ENCODE data around the gene CAPN1. TPM values are rescaled to one million over a fixed set of nuclear protein-coding genes. Genes with fewer than 3 reads are reported as not detected.
A peak's percentile ranks its signal among the peaks of the same experiment; 100 is the strongest.

The CAPN1 gene
- total and polyA plus RNA-seq, 2 of the 13 experiments (the other 11 are each of a cell fraction or from before 2014, with no cell fraction given) = 57.3 to 82.6 TPM

- intact Hi-C loops (cut with micrococcal nuclease; ENCODE audit: unreplicated experiment) = no loop called here
- BruUV-seq (replicated peaks) = no TSS peak
- ChIA-PET CTCF (ENCODE audit: low intra/inter-chr PET ratio, low total read pairs) (no interaction called here), POLR2A (interaction anchor here (3.0 kb wide), 1 partner anchor 16 kb away, joined by 12 read pairs; the partner anchor contains the start of gene SYVN1)
- no peaks in the 10 kb centered on the region for H3K27me3 ChIP-seq (ENCODE audit: control insufficient read depth in 1 of 2, insufficient read depth in 2 of 2, low read length in 2 of 2)
- 34% methylated on average over 11 of the region's 12 CpGs for WGBS (ENCODE audit: low lambda C conversion rate)
- FAIRE-seq (no peak), ATAC-seq (peak; percentile 86), DNase-seq (ENCODE audit: low spot score) (peak; percentile 40)
- peaks cover 43% of the 10 kb centered on the region for H3K4me1 ChIP-seq (ENCODE audit: insufficient read depth, low read length)
- H3K4me2 ChIP-seq (ENCODE audit: low read depth, low read length) = peak overlapping the region; percentile 85
- no peaks in the 10 kb centered on the region for H3K36me3 ChIP-seq (replicated peaks in 1 of 2; ENCODE audit: control insufficient read depth in 1 of 2, insufficient read depth in 2 of 2, low read length in 2 of 2)
- in situ Hi-C loops (cut with HindIII; ENCODE audit: extremely low pct_ligation_motif_present, low pct_unique_long_range_greater_than_20kb) = no loop called here
- 0 out of 2 replicates have a peak overlapping the region, but pooled peaks have one; percentile 23 for H3K9ac ChIP-seq (ENCODE audit: insufficient read depth, low read depth, low read length)
- H3K79me2 ChIP-seq (ENCODE audit: insufficient read depth, low read length) = no peaks in the 10 kb centered on the region
- H3K9me3 ChIP-seq (ENCODE audit: low read length) = peaks cover 5% of the 10 kb centered on the region; the same call in 1 of the 2 replicates
- H3K4me3 ChIP-seq (replicated peaks in 1 of 3; ENCODE audit: insufficient read depth in 1 of 3, low read depth in 2 of 3, low read length in 3 of 3) = peak overlapping the region; percentile 15 to 59 (median 36); a peak in 4 of 6 replicates
- no peaks in the 10 kb centered on the region for H4K20me1 ChIP-seq (ENCODE audit: insufficient read depth, low read length)
- peak overlapping the region; percentile 32 for H2AFZ ChIP-seq (ENCODE audit: low read length)
- H3K27ac ChIP-seq (ENCODE audit: extremely low read length, insufficient read depth, low read length) = no peak overlapping the region
- peak; percentile 14; the same call in 1 of the 2 replicates for TF ChIP-seq ARID5B (CRISPR knock-in tag; IDR thresholded peaks at IDR 0.05)
- TF ChIP-seq ZNF329 (CRISPR knock-in tag; IDR thresholded peaks at IDR 0.05; ENCODE audit: low read depth) = no peak
- no peak for TF ChIP-seq THAP7 (CRISPR knock-in tag; IDR thresholded peaks at IDR 0.05)
- TF ChIP-seq ZNF768 (CRISPR knock-in tag; IDR thresholded peaks at IDR 0.05) = peak; percentile 22; the same call in 1 of the 2 replicates
- TF ChIP-seq UBTF (CRISPR knock-in tag; IDR thresholded peaks at IDR 0.05) = peak; percentile 41; the same call in 1 of the 2 replicates
- TF ChIP-seq GABPB1 (CRISPR knock-in tag; IDR thresholded peaks at IDR 0.05) = 0 out of 2 replicates have a peak, but pooled peaks have one; percentile 23
- TF ChIP-seq ZC3H4 (CRISPR knock-in tag; IDR thresholded peaks at IDR 0.05; ENCODE audit: borderline replicate concordance) = 0 out of 2 replicates have a peak, but pooled peaks have one; percentile 29
- TF ChIP-seq HDAC2 (CRISPR knock-in tag; IDR thresholded peaks at IDR 0.05) = no peak
- TF ChIP-seq RXRB (CRISPR knock-in tag; IDR thresholded peaks at IDR 0.05; ENCODE audit: borderline replicate concordance) = 0 out of 2 replicates have a peak, but pooled peaks have one; percentile 18
- peak; percentile 72; the same call in 1 of the 2 replicates for TF ChIP-seq HNRNPL (IDR thresholded peaks at IDR 0.05; ENCODE audit: low read depth, low read length)
- 0 out of 2 replicates have a peak, but pooled peaks have one; percentile 28 for TF ChIP-seq ZNF598 (CRISPR knock-in tag; IDR thresholded peaks at IDR 0.05; ENCODE audit: borderline replicate concordance)
- TF ChIP-seq TGIF2 (CRISPR knock-in tag; IDR thresholded peaks at IDR 0.05) = no peak
- TF ChIP-seq CEBPB (IDR thresholded peaks at IDR 0.05; ENCODE audit: borderline replicate concordance, low read depth, low read length) = peak; percentile 47; the same call in 1 of the 2 replicates
Measured at GRCh38 chr11:65150509-65151299, 31.0 kb upstream of the CAPN1 start.
